ENCODE data around the gene MFSD2B.

DNA sequence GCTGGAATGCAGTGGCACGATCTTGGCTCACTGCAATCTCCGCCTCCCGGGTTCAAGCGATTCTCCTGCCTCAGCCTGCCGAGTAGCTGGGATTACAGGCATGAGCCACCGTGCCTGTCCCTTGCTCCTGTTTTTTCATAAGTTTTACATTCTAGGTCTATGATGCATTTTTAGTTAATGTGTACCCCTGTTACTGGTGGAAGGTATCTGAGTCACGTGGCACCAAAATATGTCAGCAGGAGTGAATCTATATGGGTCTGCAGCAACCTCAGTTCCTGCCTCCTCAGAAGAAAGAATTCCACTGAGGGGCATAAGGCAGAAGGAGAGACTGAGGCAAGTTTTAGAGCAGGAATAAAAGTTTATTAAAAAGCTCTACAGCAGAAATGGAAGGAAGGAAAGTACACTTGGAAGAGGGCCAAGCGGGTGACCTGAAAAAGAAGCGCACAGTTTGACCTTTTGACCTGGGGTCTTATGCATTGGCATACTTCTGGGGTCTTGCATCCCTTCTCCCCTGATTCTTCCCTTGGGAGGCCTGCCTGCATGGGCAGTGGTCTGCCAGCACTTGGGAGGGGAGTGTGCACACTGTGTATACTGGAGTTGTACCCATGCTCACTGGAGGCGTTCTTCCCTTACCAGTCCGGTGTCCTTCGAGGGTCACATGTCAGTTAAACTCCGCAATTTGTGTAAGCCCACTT lies 1.1 kb upstream of the MFSD2B start:
- TF ChIP-seq, protein P1, sequence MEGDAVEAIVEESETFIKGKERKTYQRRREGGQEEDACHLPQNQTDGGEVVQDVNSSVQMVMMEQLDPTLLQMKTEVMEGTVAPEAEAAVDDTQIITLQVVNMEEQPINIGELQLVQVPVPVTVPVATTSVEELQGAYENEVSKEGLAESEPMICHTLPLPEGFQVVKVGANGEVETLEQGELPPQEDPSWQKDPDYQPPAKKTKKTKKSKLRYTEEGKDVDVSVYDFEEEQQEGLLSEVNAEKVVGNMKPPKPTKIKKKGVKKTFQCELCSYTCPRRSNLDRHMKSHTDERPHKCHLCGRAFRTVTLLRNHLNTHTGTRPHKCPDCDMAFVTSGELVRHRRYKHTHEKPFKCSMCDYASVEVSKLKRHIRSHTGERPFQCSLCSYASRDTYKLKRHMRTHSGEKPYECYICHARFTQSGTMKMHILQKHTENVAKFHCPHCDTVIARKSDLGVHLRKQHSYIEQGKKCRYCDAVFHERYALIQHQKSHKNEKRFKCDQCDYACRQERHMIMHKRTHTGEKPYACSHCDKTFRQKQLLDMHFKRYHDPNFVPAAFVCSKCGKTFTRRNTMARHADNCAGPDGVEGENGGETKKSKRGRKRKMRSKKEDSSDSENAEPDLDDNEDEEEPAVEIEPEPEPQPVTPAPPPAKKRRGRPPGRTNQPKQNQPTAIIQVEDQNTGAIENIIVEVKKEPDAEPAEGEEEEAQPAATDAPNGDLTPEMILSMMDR (IDR thresholded peaks at IDR 0.05), result no peak
- no peak for TF ChIP-seq POLR2AphosphoS5 (IDR thresholded peaks at IDR 0.05)

All from prostate gland (tissue), 2 donors.